ENCODE measurements around the gene LRP1-AS. TPM values are rescaled to one million over a fixed set of nuclear protein-coding genes. Genes with fewer than 3 reads are reported as not detected.

Gene LRP1-AS
- total RNA-seq, 4 donors from 2014 or later: not detected

DNA sequence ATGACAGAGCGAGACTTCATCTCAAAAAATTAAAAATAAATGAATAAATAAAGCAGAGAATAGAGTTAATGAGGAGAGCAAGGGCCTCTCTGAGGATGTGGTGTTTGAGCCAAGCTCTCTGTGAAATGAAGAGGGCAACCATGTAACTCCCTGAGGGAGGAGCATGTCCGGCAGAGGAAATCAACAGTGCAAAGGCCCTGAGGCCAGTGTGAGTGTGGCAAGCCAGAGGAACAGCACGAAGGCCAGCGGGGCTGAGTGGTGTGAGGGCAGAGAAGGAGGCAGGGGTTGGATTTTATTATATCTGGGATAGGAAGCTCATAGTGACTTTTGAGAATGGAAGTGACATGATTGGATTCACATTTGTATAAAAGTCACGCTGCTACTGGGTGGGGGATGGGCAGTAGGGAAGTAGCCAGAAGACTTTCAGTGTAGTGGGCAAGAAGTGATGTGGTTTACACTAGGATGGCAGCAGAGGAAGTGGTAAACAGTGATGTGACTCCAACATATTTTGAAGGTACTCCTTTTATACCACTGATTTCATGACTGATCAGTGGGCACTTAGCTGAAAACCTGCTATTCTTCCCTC, 10.3 kb upstream of the LRP1-AS start:
- WGBS: 78% methylated on average over 5 of the region's 5 CpGs
- intact Hi-C loops (cut with DNase I): no loop called here
- H3K27me3 ChIP-seq: no peaks in the 10 kb centered on the region
- H3K27ac ChIP-seq (replicated peaks in 1 of 4): peak overlapping the region in 2 of 4 donors; percentile 30 to 57
- DNase-seq (ENCODE audit: extremely low spot score): no peak
- TF ChIP-seq, protein P1, sequence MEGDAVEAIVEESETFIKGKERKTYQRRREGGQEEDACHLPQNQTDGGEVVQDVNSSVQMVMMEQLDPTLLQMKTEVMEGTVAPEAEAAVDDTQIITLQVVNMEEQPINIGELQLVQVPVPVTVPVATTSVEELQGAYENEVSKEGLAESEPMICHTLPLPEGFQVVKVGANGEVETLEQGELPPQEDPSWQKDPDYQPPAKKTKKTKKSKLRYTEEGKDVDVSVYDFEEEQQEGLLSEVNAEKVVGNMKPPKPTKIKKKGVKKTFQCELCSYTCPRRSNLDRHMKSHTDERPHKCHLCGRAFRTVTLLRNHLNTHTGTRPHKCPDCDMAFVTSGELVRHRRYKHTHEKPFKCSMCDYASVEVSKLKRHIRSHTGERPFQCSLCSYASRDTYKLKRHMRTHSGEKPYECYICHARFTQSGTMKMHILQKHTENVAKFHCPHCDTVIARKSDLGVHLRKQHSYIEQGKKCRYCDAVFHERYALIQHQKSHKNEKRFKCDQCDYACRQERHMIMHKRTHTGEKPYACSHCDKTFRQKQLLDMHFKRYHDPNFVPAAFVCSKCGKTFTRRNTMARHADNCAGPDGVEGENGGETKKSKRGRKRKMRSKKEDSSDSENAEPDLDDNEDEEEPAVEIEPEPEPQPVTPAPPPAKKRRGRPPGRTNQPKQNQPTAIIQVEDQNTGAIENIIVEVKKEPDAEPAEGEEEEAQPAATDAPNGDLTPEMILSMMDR (IDR thresholded peaks at IDR 0.05): no peak
- no peak for TF ChIP-seq EP300 (IDR thresholded peaks at IDR 0.05)
- no peak for TF ChIP-seq POLR2AphosphoS5 (IDR thresholded peaks at IDR 0.05)
- TF ChIP-seq POLR2A (IDR thresholded peaks at IDR 0.05; ENCODE audit: low read depth): no peak
- H3K4me1 ChIP-seq: peaks cover 12 to 50% (median 43%) of the 10 kb centered on the region in 4 donors
- no peaks in the 10 kb centered on the region for H3K9me3 ChIP-seq
- no peak overlapping the region for H3K4me3 ChIP-seq
- H3K36me3 ChIP-seq: peaks cover 42 to 90% (median 85%) of the 10 kb centered on the region in 4 donors

DNA sequence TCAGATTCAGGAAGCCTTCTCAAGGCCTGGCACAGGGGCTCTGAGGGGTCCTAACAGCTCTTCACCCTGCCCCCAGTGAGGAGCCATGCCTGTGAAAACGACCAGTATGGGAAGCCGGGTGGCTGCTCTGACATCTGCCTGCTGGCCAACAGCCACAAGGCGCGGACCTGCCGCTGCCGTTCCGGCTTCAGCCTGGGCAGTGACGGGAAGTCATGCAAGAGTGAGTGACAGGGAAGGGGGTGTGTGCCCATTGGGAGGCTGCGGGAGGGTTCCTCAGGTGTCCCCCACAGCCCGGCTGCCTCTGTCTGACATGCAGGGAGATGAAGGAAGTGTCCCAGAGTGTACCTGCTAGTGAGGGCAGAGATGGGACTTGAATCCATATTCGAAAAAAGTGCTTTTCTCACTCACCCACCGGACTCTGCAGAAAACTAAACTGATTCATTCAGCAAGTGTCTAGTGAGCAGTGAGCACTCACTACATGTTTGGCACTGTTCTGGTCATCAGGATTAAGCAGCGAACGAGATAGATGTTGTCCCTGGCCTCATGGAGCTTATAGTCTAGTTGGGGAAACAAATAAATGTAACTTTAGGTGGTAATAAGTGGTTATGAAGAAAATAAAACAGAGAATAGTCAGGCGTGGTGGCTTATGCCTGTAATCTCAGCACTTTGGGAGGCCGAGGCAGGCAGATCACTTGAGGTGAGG, 9.4 kb upstream of the LRP1-AS start:
- 84% methylated on average over 12 of the region's 16 CpGs for WGBS

DNA sequence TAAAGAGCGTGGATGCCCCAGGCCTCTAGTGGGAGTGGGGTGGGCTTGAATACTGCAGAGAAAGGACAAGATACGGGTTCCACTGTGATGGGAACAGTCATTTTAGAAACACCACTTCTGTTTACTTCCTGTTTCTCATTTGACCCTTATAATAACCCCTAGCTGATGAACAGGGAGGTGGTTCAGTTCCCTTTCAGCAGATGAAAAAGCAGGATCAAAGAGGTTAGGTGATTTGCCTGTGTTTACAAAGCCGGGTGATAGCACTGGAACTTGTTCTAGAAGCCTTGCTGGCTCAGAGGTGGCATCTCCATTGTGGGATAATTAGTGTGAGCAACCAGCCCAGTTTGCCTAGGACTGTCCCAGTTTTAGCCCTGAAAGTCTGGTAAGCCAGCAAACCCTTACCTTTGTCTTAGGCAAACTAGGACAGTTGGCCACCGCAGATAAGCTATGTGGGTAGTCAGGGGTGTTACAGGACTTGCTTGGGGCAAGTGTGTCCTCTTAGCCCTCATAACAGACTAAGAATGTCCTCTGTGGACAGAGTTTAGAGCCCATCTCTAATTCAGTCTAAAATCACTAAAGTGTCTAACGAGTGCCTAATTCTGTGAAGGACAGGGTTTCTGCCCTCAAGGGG, 7.5 kb upstream of the LRP1-AS start:
- intact Hi-C loops (cut with DNase I): no loop called here
- Histone ChIP-seq H3K4me3 (no peak overlapping the region), H3K9me3 (no peaks in the 10 kb centered on the region), H3K27me3 (no peaks in the 10 kb centered on the region), H3K36me3 (peaks cover 20 to 66% (median 58%) of the 10 kb centered on the region in 4 donors), H3K27ac (replicated peaks in 1 of 4) (peak overlapping the region in 2 of 4 donors; percentile 12 to 13), H3K4me1 (peaks cover 38 to 75% (median 70%) of the 10 kb centered on the region in 4 donors)
- no peak for DNase-seq (ENCODE audit: extremely low spot score)
- no peak for TF ChIP-seq POLR2A (IDR thresholded peaks at IDR 0.05; ENCODE audit: low read depth)
- TF ChIP-seq, protein P1 (IDR thresholded peaks at IDR 0.05): no peak
- no peak for TF ChIP-seq POLR2AphosphoS5 (IDR thresholded peaks at IDR 0.05)
- TF ChIP-seq EP300 (IDR thresholded peaks at IDR 0.05): no peak
- WGBS: 79% methylated on average over 4 of the region's 5 CpGs

More for the DNA sequence above, 9.4 kb upstream of the LRP1-AS start:
- Histone ChIP-seq H3K36me3 (peaks cover 35 to 82% (median 77%) of the 10 kb centered on the region in 4 donors), H3K4me1 (peaks cover 20 to 58% (median 51%) of the 10 kb centered on the region in 4 donors), H3K4me3 (no peak overlapping the region), H3K9me3 (no peaks in the 10 kb centered on the region), H3K27me3 (no peaks in the 10 kb centered on the region), H3K27ac (replicated peaks in 1 of 4) (peak overlapping the region in 1 of 4 donors; percentile 17)
- intact Hi-C loops (cut with DNase I): no loop called here
- TF ChIP-seq EP300 (IDR thresholded peaks at IDR 0.05): no peak
- TF ChIP-seq, protein P1 (IDR thresholded peaks at IDR 0.05): no peak
- TF ChIP-seq POLR2AphosphoS5 (IDR thresholded peaks at IDR 0.05): no peak
- no peak for TF ChIP-seq POLR2A (IDR thresholded peaks at IDR 0.05; ENCODE audit: low read depth)
- no peak for DNase-seq (ENCODE audit: extremely low spot score)

DNA sequence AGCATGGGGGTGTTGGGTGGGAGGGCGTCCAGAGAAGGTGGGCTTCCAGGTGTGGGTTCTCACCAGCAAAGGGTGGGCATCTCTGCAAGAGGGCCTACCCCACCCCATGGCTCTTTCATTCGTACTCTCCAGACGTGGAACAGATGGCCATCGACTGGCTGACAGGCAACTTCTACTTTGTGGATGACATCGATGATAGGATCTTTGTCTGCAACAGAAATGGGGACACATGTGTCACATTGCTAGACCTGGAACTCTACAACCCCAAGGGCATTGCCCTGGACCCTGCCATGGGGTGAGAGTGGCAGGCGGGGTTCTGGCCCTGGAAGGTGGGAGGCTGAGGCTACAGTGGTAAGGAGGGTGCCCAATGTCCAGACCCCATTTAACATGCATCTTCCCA, 6.7 kb upstream of the LRP1-AS start:
- no peaks in the 10 kb centered on the region for H3K9me3 ChIP-seq
- no peaks in the 10 kb centered on the region for H3K27me3 ChIP-seq
- H3K36me3 ChIP-seq: peaks cover 17 to 58% (median 49%) of the 10 kb centered on the region in 4 donors
- intact Hi-C loops (cut with DNase I): no loop called here
- H3K4me3 ChIP-seq: no peak overlapping the region
- DNase-seq (ENCODE audit: extremely low spot score): no peak
- peak overlapping the region in 3 of 4 donors; percentile 34 to 89 (median 80) for H3K27ac ChIP-seq (replicated peaks in 1 of 4)
- TF ChIP-seq POLR2A (IDR thresholded peaks at IDR 0.05; ENCODE audit: low read depth): no peak
- TF ChIP-seq POLR2AphosphoS5 (IDR thresholded peaks at IDR 0.05): no peak
- TF ChIP-seq, protein P1 (IDR thresholded peaks at IDR 0.05): no peak
- no peak for TF ChIP-seq EP300 (IDR thresholded peaks at IDR 0.05)
- WGBS: 92% methylated on average over 2 of the region's 6 CpGs
- peaks cover 46 to 79% (median 73%) of the 10 kb centered on the region in 4 donors for H3K4me1 ChIP-seq
